Heart left ventricle (tissue), 13 donors: Measurements from ENCODE around the gene TSPYL2.
A peak's percentile ranks its signal among the peaks of the same experiment; 100 is the strongest.

Experiments used
- POLR2A ChIP-seq, 2 donors: fragments of 450-650 bp; IDR thresholded peaks; one replicate each; pipeline ENCODE4 v1.6.1; 2017; ENCODE audit warnings: antibody characterized with exemption in 2 of 2, mild to moderate bottlenecking in 2 of 2, moderate library complexity in 2 of 2
- TF ChIP-seq, protein P1 (sequence below), 12 donors: fragments of 200-600 bp; sonication (generic) in 4 of 12; IDR thresholded peaks; one replicate each; pipeline versions ENCODE4 v1.5.0 to v1.8.0; 2018 to 2022; ENCODE audit warnings: antibody characterized with exemption in 12 of 12, mild to moderate bottlenecking in 5 of 12
- donor health status: ischemic (EF 13 %, LVEDD 7.1; RV severe dilation, severe dysfunction).
- donor health status: DM: no; HTN: yes; CAD: no.
- donor health status: DM: no; HTN: no; CAD: no.
- donor health status: ischemic (EF 25% LVEDD 6.9; RV normal size, moderate dysfunction).
- donor health status: ischemic (EF 25% LVEDD 5.7; RV mildly dilated, moderate dysfunction).
- donor health status: ischemic (EF 35%, LVEDD 5.7; RV mildly dilated, moderate dysfunction).
- donor health status: nonischemic (EF 11% LVEDD 7.7; RV severe dilation, severe dysfunction).
- donor health status: DM: yes; HTN: yes; CAD: no.
- donor health status: PGD.
- donor health status: ischemic (EF 29% LVEDD 5.4; RV normal size, mild dysfunction).
- donor health status: nonischemic (EF 23%, LVEDD 6.1; RV moderate dilation, normal function).

DNA sequence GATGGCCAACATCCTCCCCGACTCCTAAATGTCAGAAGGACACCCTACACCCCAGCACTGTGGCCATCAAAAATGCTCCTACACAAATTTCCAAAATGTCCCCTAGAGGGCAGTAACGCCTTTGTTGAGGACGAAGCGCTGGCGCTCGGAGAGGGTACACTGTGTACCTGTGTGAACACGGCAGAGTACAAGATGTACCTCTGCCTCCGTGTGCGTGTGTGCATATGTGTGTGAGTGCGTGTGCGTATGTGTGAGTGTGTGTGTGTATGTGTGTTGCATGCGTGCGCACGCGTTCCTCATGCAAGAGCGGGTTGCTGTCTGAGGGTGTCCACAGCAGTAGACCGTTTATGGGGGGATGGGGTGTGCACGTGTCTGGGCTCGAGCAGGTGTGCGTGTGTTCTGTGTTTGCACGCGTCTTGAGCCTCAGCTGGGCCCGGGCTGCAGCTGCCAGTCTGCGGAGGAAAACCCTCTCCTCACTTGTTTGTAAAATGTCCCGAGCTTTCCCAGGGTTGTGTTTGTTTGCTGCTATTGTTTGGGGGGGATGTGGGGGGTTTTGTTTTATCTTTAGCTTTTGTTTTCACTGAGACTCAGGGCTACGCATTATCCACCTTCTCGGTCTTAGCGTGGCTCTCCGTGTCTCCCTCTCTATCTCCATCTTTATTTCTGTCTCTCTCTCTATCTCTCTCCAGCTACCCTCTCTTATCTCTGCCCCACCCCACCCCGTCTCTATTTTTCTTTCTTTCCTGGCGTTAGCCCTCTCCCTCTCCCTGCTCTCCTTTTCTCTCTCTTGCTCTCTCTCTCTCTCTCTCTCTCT lies 10.4 kb upstream of the TSPYL2 start:
- TF ChIP-seq, protein P1, sequence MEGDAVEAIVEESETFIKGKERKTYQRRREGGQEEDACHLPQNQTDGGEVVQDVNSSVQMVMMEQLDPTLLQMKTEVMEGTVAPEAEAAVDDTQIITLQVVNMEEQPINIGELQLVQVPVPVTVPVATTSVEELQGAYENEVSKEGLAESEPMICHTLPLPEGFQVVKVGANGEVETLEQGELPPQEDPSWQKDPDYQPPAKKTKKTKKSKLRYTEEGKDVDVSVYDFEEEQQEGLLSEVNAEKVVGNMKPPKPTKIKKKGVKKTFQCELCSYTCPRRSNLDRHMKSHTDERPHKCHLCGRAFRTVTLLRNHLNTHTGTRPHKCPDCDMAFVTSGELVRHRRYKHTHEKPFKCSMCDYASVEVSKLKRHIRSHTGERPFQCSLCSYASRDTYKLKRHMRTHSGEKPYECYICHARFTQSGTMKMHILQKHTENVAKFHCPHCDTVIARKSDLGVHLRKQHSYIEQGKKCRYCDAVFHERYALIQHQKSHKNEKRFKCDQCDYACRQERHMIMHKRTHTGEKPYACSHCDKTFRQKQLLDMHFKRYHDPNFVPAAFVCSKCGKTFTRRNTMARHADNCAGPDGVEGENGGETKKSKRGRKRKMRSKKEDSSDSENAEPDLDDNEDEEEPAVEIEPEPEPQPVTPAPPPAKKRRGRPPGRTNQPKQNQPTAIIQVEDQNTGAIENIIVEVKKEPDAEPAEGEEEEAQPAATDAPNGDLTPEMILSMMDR (IDR thresholded peaks at IDR 0.05): peak; percentile 48 to 75 (median 62)
- no peak for TF ChIP-seq POLR2A (IDR thresholded peaks at IDR 0.05)
